ENCODE results near the gene BAX. TPM values are rescaled to one million over a fixed set of nuclear protein-coding genes. Genes with fewer than 3 reads are reported as not detected.

BAX gene
- total RNA-seq, 1 experiment from 2014 or later: 346 TPM

GRCh38 chr19:48955308-48955958 lies 758 bp downstream of the BAX start:
- Mint-ChIP-seq H3K27ac (peak overlapping the region; percentile 91), H3K4me1 (peaks cover 18% of the 10 kb centered on the region), H3K4me3 (peak overlapping the region; percentile 86), H3K9me3 (no peaks in the 10 kb centered on the region), H3K36me3 (peaks cover 37% of the 10 kb centered on the region), H3K27me3 (ENCODE audit: low read depth) (peaks cover 15% of the 10 kb centered on the region)
- TF ChIP-seq CDX4 (CRISPR knock-in tag; IDR thresholded peaks at IDR 0.05; ENCODE audit: borderline replicate concordance) (no peak), AR (CRISPR knock-in tag; IDR thresholded peaks at IDR 0.05) (no peak), ZNF671 (CRISPR knock-in tag; IDR thresholded peaks at IDR 0.05) (no peak), USF2 (CRISPR knock-in tag; IDR thresholded peaks at IDR 0.05) (no peak), ZNF317 (CRISPR knock-in tag; IDR thresholded peaks at IDR 0.05; ENCODE audit: borderline replicate concordance, low read depth) (no peak), ETV6 (CRISPR knock-in tag; IDR thresholded peaks at IDR 0.05) (no peak), E2F1 (CRISPR knock-in tag; IDR thresholded peaks at IDR 0.05) (no peak), GABPB1 (CRISPR knock-in tag; IDR thresholded peaks at IDR 0.05) (no peak), NR3C1 (CRISPR knock-in tag; conservative IDR thresholded peaks at IDR 0.05; ENCODE audit: low read depth) (no peak), NFATC4 (CRISPR knock-in tag; IDR thresholded peaks at IDR 0.05) (no peak), ZSCAN18 (CRISPR knock-in tag; IDR thresholded peaks at IDR 0.05) (no peak), ERG (CRISPR knock-in tag; IDR thresholded peaks at IDR 0.05) (no peak), MLX (CRISPR knock-in tag; IDR thresholded peaks at IDR 0.05) (no peak), CBFB (CRISPR knock-in tag; IDR thresholded peaks at IDR 0.05; ENCODE audit: low read depth) (no peak), STAT6 (CRISPR knock-in tag; conservative IDR thresholded peaks at IDR 0.05; ENCODE audit: low read depth) (no peak), SOX15 (CRISPR knock-in tag; IDR thresholded peaks at IDR 0.05) (no peak)
- TF ChIP-seq, protein P1, sequence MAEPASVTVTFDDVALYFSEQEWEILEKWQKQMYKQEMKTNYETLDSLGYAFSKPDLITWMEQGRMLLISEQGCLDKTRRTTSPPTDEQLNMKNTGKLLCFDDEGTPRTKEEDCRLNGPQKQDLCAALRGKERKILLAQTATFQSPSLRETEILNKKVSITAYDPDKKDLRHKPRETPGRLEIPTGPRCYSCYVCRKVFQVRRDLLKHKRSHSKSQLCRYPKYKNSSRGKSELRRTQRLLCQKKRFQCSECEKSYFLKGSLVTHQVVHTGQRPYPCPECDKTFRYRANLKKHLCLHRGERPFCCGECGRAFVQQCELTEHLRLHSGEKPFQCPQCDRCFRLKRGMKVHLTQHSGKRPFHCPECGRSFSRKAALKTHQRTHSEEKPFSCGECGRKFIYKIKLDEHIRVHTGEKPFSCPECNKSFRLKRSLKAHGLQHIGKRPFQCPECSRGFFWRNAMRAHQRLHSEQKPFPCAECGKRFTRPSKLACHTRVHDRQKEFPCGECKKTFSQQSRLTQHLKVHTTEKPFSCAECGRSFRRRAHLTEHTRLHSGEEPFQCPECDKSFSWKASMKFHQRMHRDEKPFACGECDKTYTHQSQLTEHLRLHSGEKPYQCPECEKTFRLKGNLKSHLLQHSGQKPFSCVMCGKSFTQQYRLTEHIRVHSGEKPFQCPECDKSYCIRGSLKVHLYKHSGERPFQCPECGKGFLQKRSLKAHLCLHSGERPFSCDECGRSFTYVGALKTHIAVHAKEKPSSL (CRISPR knock-in tag; conservative IDR thresholded peaks at IDR 0.05): no peak
- TF ChIP-seq, protein P2, sequence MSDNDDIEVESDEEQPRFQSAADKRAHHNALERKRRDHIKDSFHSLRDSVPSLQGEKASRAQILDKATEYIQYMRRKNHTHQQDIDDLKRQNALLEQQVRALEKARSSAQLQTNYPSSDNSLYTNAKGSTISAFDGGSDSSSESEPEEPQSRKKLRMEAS (CRISPR knock-in tag; IDR thresholded peaks at IDR 0.05): no peak
- TF ChIP-seq, protein P3, sequence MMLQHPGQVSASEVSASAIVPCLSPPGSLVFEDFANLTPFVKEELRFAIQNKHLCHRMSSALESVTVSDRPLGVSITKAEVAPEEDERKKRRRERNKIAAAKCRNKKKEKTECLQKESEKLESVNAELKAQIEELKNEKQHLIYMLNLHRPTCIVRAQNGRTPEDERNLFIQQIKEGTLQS (CRISPR knock-in tag; conservative IDR thresholded peaks at IDR 0.05): no peak
- ChIA-PET POLR2A (no interaction called here), CTCF (interaction anchor here (0.5 to 1.6 kb wide), 3 partner anchors 15 to 191 kb away, joined by 3 to 9 read pairs (median 5); no protein-coding TSS in a partner anchor)
- DNase-seq (ENCODE audit: low spot score) (no peak), ATAC-seq (no peak)
